ENCODE measurements around the gene MBNL1.

Gene MBNL1

GRCh38 chr3:152356870-152357276 is 88.1 kb downstream of the MBNL1 start:
- TF ChIP-seq, protein P1, sequence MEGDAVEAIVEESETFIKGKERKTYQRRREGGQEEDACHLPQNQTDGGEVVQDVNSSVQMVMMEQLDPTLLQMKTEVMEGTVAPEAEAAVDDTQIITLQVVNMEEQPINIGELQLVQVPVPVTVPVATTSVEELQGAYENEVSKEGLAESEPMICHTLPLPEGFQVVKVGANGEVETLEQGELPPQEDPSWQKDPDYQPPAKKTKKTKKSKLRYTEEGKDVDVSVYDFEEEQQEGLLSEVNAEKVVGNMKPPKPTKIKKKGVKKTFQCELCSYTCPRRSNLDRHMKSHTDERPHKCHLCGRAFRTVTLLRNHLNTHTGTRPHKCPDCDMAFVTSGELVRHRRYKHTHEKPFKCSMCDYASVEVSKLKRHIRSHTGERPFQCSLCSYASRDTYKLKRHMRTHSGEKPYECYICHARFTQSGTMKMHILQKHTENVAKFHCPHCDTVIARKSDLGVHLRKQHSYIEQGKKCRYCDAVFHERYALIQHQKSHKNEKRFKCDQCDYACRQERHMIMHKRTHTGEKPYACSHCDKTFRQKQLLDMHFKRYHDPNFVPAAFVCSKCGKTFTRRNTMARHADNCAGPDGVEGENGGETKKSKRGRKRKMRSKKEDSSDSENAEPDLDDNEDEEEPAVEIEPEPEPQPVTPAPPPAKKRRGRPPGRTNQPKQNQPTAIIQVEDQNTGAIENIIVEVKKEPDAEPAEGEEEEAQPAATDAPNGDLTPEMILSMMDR (IDR thresholded peaks at IDR 0.05; ENCODE audit: low read depth, low read length), result no peak
- H3K4me3 ChIP-seq (ENCODE audit: low read depth, low read length), result no peak overlapping the region

- TF ChIP-seq, protein P1 (IDR thresholded peaks at IDR 0.05; ENCODE audit: low read depth, low read length), result no peak
- H3K4me3 ChIP-seq (ENCODE audit: low read depth, low read length), result no peak overlapping the region
Observed at GRCh38 chr3:152357587-152357986, 88.9 kb downstream of the MBNL1 start.

GRCh38 chr3:152359385-152360248 is 90.9 kb downstream of the MBNL1 start:
- TF ChIP-seq, protein P1 (IDR thresholded peaks at IDR 0.05; ENCODE audit: low read depth, low read length), result no peak
- H3K4me3 ChIP-seq (ENCODE audit: low read depth, low read length), result no peak overlapping the region

GRCh38 chr3:152360302-152360701 is 91.6 kb downstream of the MBNL1 start:
- TF ChIP-seq, protein P1 (IDR thresholded peaks at IDR 0.05; ENCODE audit: low read depth, low read length), result no peak
- H3K4me3 ChIP-seq (ENCODE audit: low read depth, low read length), result no peak overlapping the region

DNA sequence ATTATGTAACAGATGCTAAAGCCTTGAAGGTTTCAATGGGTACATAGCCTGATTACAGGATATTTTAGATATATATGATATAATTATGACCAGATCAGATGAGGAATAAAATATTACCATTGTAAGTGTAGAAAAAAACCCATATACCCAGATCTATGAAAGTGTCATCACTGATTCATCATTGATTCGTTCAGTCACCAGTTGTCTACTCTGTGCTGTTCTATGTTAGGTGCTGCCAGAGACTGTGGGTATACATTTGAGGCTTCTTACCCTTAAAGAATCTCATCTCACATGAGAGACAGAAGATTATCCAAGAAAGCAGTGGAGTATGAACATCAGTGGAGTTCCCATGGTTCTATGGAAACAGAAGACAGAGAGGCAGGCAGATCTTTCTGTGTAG is 92.2 kb downstream of the MBNL1 start:
- H3K4me3 ChIP-seq (ENCODE audit: low read depth, low read length), result no peak overlapping the region
- TF ChIP-seq, protein P1 (IDR thresholded peaks at IDR 0.05; ENCODE audit: low read depth, low read length), result no peak

DNA sequence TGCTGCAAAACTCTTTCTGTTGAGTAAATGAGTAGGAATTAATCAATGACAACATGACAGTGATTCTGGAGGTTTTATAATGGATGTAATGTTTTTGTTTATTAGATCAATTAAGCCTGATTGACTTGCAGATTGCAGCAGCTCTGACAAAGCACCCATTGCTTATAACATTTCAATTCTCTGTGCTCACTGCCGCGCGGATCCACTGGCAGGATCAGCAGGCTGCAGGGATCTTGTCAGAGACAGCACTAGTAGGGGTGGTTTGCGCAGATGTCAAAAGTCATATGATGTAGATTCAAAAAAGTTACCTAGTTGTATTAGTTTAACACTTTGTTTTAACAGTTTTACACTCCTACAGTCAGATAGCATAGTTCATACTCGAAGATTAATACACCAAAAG is 93.4 kb downstream of the MBNL1 start:
- no peak overlapping the region for H3K4me3 ChIP-seq (ENCODE audit: low read depth, low read length)
- TF ChIP-seq, protein P1 (IDR thresholded peaks at IDR 0.05; ENCODE audit: low read depth, low read length), result no peak

GRCh38 chr3:152364237-152364636 is 95.5 kb downstream of the MBNL1 start:
- TF ChIP-seq, protein P1 (IDR thresholded peaks at IDR 0.05; ENCODE audit: low read depth, low read length), result no peak
- H3K4me3 ChIP-seq (ENCODE audit: low read depth, low read length), result no peak overlapping the region

Data from WI38 (cell line).